ENCODE results near the gene NELFB.
"Not testable (repeated sequence)": the region's sequence is repeated elsewhere in the genome, so short reads cannot be mapped to it uniquely, and the experiment has no call there.

Gene NELFB

DNA sequence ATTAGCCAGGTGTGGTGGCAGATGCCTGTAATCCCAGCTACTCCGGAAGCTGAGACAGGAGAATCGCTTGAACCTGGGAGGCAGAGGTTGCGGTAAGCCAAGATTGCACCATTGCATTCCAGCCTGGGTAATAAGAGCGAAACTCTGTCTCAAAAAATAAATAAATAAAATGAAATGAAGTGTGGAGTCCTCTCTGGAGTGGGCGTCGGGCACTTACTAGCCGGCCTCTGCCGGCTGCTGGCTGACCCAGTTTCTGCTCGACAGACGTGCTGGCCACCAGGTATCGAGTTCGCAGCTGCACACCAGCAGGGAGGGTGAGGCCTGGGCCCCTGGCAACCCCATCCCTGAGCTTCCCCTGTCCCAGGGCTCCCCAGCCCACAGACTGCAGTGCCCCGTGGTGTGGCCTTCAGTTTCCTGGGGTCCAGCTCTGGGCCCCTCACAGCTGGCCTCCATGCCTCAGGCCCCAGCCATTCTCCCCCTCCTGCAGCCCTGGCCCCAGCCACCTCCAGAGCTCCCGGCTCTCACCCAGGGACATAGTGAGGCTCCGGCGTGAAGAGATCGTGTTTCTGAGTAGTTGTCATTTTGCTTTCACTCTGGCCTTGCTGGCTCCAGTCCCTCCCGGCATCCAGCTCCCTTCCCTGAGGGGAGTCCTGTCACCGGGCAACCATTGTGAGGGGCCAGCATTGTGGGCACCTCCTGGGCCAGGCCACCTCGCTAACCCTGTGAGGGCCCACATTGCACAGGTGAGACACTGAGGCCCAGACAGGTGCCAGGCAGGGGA, 7.8 kb upstream of the NELFB start:
- DNase-seq (ENCODE audit: low read depth), result no peak

DNA sequence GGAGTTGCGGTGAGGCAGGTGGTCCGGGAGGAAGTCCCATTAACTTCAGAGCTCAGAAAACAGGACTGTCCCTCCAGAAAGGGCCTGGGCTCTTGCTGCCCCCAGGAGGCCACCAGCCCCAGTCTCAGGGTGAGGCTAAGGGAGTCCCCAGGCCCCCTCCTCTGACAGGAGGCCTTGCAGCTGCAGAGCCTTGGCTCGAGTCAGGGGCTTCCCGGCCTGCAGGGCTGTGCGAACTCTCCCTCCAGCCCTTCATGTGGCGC, 7.3 kb upstream of the NELFB start:
- DNase-seq (ENCODE audit: low read depth), result no peak

DNA sequence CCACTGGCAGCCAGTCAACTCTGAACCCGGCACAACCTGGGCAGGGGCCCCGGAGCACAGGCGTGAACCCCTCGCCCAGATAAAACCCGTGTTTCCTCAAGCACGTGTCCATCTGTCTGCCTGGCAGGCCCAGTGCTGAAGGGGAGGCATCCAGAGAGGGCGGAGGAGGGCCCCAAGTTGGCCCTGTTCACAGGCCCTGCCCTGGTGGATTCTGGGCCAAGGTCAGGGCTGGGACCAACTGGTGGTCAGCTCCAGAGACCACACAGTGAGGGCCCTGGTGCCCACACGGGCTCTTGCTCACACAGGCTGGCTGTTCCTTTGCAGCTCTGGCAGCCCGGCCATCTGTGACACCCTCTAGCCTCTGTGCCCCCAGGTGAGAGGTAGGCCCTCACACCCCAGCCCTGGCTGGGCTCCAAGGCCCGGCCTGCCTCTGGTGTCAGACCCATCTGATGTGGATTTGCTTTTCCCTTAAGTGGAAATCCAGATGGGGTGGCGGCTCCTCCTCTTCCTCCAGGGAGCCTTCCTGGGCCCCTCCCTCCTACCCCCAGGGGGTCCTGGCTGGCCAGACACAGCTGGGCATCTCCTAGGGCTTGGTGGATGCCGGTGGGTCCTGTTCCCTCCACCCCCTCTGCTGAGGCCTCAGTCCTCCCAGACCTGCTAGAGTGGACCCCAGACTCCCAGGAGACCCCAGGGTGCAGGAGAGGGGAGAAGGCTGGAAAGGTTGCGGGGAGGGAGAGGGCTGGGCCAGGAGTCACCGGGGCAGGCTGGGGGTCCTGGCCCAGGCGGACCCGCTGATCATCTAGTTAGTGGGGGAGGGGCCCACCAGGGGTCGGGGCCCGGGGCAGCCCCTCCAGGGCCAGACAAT, 4.6 kb upstream of the NELFB start:
- no peak for DNase-seq (ENCODE audit: low read depth)

DNA sequence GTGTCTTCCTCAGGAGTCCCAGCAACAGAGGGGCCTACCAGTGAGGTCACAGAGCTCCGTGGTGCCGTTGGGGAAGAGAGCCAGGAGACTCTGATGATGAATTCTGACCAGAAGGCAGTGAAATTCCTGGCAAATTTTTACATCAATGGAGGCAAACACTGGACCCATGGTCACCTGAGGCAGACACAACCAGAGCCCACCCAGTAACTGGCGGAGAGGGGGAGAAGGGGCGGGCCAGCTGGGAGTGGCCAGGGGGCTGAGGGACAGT, 4.0 kb upstream of the NELFB start, which contains the start of gene STPG3:
Gene STPG3, plus strand, starts transcription at position 93 of the 268 bp plus-strand sequence. Its CDS starts 1 bp downstream, at position 94.
- DNase-seq (ENCODE audit: low read depth), result no peak

DNA sequence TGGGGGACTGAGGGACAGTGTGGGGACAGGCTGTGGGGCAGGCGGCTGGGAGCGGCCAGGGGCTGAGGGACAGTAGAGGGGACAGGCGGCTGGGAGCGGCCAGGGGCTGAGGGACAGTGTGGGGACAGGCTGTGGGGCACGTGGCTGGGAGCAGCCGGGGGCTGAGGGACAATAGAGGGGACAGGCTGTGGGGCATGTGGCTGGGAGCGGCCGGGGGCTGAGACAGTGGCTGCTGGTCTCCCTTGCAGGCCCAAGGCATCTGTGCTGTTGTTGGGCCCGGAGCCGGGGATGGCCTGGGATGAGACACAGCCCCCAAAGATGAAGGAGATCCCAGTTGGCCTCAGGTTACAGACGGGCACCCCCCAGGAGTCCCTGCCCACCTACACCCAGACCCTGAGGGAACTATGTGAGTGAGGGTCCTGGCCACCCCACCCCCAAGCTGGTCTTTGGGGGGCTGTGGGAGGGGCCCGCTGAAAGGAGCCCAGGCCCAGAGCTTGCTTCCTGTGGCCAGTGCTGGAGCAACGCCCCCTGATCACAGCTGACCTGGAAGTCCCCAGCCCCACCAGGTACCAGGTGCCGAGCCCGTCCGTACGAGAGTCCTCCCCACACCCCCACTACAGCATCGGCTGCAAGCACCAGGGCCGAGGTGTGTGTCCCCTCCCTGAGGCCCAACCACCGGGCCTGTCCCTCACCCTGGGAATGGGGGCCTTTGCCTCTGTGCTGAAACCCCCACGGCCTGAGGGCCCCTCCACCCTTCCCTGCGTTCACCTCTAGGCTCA, 3.4 kb upstream of the NELFB start:
- no peak for DNase-seq (ENCODE audit: low read depth)

DNA sequence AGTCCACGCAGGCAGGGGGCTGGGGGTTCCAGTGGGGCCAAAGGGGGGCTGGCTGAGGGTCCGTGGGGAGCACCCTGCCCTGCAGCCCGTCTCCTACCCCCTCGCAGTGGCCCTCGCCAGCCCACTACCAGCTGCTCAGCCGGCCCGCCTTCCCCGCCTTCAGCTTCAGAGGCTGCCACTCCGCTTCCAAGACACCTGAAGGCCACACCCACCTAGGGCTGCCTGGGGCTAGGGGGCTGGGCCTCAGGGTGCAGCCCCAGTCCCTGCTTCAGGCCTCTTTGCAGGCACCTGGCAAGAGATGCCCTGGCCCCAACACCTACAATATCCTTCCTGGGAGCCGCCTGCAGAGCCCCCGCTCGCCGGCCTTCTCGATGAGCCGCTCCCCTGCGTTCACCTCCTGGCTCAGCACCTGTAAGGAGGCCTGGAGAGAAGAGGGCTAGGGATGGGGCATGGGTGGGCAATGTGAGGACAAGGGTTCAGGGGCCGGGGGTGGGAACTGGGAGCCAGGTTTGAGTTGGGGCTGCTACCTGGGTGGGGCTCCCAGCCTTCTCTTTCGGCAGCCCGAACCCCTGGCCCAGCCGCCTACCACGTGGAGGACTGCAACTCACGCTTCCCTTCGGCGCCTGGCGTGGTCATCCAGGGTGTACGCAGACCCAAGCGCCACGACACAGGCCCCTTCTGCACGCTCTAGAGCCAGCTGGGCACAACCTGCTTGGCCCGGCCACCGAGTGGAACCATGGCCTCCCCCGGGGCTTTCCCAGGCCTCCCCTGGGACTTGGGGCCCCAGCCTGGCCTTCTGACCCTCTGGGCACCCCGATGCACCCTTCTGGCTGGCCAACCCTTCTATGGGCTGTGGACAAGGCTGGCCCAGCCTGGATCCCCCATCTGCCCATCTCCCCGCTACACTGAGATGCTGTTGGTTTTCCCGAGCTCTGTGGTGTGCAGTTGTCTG, 2.3 kb upstream of the NELFB start:
- DNase-seq (ENCODE audit: low read depth), result no peak

DNA sequence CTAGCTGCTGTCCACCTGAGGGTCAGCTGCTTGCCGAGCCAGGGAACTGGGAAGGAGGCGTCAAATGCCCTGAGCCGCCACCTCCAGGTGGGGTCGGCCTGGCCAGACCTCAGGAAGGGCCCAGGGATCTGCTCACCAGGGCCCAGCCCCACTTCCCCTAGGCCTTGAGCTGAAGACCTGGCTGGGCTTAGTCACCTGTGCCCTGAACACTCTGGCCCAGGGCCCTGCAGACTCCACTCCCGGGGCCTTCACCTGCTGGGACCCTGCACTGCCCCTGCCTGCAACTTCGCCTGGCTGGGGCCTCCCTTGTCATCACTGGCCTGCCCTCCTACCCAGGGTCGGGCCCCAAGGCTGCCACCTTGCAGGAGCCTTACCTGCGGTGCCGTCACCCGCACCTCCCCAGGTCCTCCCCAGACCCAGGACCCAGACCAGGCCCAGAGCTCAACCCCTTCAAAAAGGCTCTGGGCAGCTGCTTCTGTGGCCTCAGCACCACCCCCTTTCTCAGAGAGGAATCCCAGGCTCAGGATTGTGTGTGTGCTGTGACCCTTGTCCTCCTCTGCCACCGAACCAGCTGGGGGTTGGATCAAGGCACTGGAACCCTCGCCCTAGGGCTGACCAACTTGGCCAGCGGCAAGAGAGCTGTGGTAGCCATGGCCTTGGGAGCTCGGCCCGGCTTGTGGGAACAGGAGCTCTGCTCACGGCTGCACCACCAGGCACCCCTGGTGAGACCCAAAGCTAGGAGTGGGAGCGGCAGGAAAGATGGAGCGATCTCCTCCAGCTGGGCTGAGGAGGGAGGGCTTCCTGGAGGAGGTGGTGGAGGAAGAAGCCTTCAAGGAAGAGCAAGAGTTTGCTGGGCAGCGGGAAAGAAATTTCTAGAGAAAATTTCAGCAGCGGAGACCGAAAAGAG, 1.2 kb upstream of the NELFB start:
- no peak for DNase-seq (ENCODE audit: low read depth)

DNA sequence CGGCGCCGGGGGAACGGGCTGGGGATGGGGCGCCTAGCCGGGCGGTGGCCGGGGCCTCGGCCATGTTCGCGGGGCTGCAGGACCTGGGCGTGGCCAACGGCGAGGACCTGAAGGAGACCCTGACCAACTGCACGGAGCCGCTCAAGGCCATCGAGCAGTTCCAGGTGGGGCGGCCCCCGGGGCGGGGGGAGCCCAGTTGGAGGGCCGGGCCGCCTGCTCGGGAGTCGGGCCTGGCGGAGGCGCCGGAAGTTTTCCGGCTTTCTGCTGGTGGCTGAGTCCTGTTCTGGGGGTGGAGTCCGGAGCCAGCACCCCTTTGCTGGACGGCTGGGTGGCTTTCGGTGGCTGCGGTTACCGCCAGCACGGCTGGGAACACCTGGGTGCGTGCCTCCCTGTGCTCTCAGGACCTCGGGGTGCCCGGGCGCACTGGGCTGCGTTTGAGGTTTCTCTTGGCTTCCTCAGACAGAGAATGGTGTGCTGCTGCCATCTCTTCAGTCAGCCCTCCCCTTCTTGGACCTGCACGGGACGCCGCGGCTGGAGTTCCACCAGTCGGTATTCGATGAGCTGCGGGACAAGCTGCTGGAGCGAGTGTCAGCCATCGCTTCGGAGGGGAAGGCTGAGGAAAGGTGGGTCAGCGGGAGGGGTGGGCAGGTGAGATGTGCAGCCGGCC, 454 bp downstream of the NELFB start:
- no peak for DNase-seq (ENCODE audit: low read depth)

DNA sequence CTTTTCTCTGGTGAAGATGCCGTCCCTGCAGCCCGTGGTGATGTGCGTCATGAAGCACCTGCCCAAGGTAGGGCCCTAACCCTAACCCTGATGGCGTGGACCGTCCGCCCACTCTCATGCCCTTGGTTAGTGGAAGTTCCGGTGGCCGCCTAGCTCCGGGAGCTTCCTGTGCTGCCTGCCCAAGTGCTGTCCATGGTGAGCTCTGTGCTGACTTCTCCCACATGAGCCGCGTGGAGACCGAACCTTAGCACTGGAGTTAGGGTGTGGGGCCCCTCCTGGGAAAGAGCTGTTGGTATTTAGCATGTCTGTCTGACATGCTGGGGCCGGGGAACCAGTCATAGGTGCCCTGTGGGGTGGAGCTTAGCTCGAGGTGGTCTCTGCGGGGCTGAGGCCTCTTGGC, 1.2 kb downstream of the NELFB start:
- DNase-seq (ENCODE audit: low read depth), result no peak

DNA sequence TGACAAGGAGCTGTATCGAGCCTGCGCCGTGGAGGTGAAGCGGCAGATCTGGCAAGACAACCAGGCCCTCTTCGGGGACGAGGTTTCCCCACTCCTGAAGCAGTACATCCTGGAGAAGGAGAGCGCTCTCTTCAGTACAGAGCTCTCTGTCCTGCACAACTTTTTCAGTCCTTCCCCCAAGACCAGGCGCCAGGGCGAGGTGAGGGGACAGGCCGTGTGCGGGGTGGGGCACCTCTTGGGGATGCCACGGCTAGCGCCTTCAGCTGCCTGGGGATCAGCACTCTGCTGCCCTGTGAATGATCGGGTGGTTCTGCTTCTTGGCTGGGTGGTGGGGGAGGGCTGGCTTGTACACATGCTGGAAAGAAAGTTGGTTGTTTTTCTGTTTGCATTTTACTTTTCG, 1.7 kb downstream of the NELFB start:
- no peak for DNase-seq (ENCODE audit: low read depth)

DNA sequence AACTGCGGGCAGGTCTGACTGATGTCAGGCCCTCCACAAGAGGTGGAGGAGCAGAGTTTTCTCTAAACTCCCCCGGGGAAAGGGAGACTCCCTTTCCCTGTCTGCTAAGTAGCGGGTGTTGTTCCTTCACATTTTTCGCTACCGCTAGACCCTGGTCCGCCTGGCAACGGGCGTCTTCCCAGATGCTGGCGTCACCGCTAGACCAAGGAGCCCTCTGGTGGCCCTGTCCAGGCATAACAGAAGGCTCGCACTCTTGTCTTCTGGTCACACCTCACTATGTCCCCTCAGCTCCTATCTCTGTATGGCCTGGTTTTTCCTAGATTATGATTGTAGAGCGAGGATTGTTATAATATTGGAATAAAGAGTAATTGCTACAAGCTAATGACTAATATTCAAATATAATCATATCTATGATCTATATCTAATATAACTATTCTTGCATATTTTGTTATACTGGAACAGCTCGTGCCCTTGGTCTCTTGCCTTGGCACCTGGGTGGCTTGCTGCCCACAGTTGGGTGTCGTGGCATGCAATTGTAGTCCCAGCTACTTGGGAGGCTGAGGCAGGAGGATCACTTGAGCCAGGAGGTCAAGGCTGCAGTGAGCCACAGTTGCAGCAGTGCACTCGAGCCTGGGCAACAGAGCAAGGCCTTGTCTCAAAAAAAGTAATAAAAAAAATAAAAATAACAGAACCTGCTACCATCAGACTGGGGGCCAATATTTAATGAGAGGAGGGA, 7.2 kb downstream of the NELFB start:
- DNase-seq (ENCODE audit: low read depth), result not testable (repeated sequence)

DNA sequence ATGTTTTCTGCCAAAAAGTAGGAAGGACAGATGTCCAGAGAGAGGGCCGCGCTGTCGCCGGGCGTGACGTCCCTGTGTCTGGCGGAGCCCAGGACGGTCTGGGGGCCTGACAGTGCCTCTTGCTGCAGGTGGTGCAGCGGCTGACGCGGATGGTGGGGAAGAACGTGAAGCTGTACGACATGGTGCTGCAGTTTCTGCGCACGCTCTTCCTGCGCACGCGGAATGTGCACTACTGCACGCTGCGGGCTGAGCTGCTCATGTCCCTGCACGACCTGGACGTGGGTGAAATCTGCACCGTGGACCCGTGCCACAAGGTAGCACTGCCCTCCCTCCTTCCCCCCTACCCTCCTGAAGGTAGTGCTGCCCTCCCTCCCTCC, 7.8 kb downstream of the NELFB start:
- no peak for DNase-seq (ENCODE audit: low read depth)

DNA sequence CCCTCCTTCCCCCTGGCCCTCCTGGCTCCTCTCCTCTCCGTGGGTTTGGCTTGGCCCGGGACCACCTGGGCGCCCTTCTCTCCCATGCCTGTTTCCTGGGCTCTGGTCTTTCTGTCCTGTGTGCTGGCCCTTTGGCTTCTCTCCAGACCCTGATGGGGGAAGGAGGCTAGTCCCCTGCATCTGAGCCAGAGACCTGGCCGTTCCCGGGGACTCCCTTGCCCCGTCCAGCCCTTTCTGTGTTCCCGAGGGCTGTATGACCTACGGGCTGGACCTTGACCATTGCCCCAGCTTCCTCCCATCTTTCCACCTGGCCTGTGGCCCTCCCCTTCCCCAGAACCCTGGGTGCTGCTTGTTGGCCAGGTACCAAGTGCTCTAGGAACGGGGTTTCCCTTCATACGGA, 8.4 kb downstream of the NELFB start:
- DNase-seq (ENCODE audit: low read depth), result no peak

DNA sequence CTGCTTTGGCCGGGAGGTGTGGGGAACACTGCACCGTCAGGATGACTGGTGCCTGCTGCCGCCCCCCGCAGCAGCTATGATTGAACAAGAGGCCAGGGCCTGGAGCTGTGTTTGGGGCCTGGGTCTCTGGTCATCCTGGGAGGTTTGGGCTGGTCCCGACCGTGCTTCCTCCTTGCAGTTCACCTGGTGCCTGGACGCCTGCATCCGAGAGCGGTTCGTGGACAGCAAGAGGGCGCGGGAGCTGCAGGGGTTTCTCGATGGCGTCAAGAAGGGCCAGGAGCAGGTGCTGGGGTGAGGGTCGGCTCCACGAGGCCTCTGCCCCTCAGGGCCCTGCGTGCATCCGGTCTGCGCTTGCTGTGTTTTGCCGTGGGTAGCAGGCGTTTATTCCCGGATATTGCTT, 8.9 kb downstream of the NELFB start:
- no peak for DNase-seq (ENCODE audit: low read depth)

DNA sequence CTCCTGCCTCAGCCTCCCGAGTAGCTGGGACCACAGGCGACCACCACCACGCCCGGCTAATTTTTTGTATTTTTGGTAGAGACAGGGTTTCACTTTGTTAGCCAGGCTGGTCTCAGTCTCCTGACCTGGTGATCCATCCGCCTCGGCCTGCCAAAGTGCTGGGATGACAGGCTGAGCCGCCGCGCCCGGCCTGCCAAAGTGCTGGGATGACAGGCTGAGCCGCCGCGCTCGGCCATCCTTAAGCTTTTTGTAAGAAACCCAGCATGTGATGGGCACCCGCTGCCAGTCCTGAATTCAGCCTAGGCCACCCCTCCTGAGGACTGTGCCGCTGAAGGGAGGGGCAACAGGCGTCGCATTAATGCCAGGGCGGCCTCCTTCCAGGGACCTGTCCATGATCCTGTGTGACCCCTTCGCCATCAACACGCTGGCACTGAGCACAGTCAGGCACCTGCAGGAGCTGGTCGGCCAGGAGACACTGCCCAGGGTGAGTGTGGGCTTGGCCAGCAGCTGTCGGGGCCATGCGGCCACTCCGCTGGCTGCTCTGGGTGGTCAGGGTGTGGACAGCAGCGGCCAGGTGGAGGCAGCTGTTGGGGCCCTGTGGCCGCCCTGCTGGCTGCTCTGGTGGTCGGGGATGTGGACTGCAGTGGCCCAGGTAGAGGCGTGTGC, 10.5 kb downstream of the NELFB start:
- no peak for DNase-seq (ENCODE audit: low read depth)

DNA sequence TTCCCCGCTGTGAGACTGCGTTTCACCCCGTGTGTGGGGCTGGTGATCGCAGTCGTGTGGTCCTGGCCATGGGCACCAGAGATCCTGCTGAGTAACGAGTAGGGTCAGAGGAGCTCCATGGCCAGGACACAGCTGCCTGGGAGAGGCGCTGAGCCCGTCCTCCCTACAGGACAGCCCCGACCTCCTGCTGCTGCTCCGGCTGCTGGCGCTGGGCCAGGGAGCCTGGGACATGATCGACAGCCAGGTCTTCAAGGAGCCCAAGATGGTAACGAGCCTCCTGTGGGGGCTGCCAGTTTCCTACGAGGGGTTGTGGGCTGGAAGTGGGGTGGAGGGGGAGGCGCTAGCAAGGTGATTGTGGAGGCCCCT, 11.0 kb downstream of the NELFB start:
- no peak for DNase-seq (ENCODE audit: low read depth)

DNA sequence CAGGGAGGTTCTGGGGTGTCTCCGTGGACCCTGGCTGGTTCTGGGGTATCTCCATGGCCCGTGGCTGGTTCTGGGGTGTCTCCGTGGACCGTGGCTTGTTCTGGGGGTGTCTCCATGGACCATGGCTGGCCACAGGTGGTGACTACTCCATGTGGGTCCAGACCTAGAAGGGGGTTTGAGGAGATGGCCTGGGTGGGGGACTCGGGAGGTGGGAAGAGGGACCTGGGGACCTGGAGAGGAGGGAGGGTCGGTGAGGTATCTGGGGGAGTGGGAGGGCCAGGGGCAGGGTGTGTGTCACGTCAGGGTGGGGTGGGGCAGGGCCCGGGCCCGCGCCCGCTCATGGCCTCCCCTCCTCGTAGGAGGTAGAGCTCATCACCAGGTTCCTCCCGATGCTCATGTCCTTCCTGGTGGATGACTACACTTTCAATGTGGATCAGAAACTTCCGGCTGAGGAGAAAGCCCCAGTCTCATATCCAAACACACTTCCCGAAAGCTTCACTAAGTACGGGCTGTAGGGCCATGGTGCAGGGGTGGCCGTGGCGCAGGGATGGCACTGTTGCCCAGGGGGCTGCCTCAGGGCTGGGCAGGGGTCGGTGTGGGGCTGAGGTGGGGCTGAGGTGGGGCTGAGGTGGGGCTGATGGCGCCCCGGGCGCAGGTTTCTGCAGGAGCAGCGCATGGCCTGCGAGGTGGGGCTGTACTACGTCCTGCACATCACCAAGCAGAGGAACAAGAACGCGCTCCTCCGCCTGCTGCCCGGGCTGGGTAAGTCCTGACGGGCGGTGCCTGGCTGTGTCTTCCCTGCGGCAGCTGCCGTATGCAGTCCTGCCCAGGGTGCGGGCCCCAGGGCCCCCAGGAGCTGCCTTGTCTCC, 11.7 kb downstream of the NELFB start:
- no peak for DNase-seq (ENCODE audit: low read depth)

DNA sequence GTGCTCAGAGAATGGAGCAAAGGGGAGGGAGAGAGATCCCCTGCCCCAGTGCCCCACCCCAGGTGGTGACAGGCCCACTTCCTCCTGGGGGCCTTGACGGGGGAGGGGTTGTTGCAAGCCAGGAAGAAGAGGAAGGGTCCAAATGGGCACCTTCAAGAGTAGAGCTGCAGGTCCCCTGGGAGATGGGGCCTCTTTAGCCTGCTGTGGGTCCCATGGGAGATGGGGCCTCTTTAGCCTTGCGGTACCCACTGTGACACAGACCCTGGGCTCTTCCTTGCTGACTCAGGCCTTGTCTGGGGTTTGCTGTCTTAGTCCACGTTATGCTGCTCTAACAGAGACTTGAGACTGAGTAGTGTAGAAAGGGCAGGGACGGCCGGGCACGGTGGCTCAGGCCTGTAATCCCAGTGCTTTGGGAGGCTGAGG, 12.8 kb downstream of the NELFB start:
- DNase-seq (ENCODE audit: low read depth), result no peak
